ENCODE data around the gene LUM.
"Not testable (repeated sequence)": the region's sequence is repeated elsewhere in the genome, so short reads cannot be mapped to it uniquely, and the experiment has no call there.

Gene LUM

DNA sequence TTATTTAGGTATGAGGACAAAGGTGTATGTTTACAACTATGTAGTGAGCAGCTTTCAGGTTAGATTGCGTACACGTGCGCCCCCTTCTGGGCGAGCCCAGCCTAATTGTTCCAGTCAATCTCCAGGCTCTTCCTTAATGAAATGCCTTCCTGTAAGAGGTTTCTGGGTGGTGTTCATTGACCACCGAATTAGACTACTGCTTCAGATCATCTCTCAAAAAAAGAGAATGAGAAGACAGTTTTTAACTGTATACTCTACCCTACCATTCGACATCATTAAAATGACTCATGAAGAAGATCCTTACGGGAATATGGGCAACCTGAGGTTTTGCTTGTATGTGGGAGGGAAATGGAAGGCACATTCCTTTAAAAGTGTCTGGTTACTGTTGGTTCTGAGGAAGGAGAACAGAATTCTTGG is 2.1 kb downstream of the LUM start:
- DNase-seq, result no peak

DNA sequence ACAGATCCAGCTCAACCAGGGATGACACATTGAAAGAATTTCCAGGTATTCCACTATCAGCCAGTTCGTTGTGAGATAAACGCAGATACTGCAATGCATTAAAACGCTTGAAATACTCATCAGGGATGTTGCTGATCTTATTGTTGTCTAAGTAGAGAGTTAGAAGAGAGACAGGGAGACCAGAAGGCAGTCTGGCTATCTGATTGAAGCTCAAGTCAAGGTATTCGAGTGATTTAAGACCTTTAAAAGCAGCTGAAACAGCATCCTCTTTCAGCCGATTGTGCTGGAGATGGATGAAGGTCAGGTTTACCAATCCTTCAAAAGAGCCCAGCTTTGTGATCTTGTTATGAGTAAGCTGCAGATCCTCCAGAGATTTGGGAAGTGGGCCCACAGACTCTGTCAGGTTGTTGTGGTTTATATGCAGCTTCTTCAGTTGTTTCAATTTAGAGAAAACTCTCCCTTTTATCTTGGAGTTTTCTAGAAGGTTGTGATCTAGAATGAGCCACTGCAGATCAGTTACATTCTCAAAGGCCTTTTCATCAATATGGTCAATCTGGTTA is 3.0 kb downstream of the LUM start:
- no peak for DNase-seq

DNA sequence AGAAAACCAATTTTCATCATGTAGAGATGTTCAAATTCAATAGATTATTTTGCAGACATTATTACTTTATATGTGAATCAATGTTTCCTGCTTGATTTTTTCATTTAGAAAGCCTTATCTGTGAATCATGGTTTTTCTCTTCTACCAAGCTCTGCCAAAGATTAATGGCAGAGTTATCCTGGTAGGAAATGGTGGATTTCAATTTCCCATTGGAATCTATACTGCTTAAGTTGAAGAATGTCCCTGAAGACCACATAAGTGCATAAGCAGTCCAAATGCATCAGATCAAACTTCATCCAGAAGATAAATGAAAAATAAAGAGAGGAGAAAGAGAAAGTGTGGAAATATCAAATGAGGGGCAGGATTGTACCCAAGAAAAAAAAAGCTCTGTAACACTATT is 5.0 kb downstream of the LUM start:
- no peak for DNase-seq

DNA sequence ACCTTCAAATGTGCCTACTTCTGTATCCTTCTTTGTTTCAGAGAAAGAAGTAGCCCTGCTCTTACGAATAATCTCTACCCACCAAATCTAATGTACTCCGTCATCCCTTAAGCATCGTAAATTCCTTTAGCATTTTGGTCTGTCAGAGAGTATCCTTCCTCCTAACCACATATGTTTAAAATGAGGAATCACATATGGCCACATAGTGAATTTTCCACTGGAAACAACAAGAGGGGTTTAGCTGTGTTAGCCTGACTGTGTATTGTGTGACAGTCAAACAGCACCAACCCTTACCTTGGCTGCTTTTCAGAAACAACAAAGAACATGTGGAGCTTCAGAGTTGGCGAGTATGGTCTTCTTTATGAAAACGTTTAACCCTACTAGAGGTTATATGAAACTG is 5.5 kb downstream of the LUM start:
- no peak for DNase-seq

DNA sequence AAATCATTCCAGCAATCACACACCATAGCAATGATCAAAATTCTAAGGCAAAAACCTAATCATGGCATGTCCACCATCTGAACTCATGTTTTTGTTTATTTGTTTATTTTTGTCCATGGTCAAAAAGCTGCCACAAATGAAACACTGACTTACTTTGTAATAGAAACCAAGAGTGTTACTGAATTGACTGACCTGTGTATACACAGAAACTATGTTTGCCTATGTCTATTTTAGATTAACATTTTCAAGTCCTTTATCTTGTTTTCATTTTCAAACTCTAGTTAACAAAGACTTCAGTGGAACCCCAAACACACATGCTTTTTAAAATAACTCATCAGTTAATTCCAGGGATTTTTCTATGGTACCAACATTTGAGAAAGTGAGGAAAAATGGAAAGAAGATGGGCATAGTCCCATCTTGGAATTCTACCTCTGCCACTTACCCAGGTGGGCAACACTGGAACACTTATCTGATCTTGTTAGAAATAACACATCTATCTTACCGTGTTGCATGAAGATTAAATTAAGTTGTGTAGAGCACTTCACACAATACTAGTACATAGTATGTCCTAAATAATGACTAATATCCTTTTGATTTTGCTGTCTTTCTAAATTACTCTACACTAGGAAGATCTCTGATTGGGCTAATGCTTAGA is 6.4 kb downstream of the LUM start:
- no peak for DNase-seq

DNA sequence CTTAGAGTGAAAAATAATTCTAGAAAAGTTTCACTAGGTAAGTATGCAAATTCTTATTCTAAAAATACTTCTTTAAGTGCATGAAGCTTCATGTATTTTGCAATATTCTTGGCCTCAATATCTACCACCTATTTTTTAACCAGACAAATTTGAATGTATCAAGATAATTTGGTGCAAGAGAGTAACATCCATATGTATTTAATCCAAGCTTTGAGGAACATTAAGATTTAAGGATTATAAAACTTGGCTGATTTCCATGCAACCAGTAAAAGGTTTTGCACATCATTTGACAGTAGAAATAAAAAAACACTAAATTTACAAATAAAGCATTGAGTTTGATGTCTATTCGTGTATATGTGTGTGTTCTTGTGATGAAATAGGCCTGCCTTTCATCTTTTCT is 7.7 kb downstream of the LUM start:
- DNase-seq, result no peak

DNA sequence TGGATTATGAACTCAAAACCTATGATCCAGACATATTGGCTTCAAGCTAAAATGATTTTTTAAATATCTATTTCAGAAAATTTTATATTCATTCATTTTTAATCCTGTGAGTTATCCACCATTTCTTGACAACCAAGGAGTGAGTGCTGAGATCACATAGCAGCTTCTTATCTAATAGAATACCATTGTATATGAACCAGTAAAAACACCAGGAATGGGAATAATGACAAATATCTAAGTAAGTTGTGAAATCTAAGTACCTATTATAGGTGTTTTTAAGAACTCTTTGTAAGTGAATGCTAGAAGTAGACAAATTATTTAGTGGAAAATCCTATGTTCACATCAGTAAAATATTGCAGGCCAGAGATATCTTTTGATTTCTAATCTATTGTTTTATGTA is 8.2 kb downstream of the LUM start:
- no peak for DNase-seq

DNA sequence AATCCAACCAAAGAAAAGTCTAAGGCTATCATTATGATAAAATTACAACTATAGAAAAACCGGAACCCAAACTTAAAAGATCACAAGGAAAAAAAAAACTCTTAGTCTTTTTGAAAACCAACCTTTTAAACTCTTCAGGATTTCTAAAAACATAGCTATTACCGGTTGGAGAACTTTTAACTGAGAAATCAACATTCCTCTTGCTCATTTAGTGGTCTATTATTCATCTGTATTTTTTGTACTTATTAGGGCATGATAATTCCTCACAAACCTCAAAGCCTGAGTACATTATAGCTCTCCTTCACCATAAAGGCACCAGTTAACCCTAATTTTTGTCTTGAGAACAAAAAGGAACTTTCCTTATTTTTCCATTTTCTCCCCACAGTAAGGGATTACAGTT is 10.4 kb downstream of the LUM start:
- no peak for DNase-seq

DNA sequence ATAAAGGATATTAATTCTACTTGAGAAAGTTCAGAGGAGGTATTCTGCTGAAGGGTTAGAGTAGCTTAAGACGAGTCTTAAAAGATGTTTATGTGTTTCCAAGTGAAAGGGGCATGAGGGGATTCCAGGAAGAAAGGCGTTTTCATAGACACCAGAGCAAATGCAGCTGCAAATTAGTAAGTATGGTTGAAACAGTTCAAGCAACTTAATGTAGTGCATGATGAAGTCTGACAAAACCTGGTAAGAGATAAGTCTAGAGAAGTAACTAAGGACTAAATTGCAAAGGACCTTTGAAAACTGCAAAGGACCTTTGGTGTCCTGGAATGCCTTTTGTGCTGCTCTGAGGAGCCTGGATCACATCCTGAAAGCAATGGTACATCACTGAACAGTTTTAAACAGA is 11.5 kb downstream of the LUM start:
- no peak for DNase-seq

DNA sequence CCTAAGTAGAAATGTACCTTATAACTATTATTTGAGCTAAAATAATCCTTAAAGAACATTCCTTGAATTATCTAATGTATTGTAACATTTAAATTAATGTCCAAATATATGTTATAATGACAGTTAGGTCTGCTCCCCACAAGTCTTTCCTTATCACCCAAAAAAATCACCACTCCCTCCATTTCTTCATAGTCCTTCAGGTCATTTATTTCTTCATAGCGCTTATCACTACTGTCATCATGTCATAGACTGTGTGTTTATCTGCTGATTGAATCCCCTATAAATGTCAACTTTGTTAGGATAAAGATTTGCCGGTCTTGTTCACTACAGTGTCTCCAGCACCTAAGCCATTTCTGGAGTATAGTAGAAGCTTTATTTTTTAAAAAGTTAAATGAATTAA is 12.0 kb downstream of the LUM start:
- DNase-seq, result no peak

DNA sequence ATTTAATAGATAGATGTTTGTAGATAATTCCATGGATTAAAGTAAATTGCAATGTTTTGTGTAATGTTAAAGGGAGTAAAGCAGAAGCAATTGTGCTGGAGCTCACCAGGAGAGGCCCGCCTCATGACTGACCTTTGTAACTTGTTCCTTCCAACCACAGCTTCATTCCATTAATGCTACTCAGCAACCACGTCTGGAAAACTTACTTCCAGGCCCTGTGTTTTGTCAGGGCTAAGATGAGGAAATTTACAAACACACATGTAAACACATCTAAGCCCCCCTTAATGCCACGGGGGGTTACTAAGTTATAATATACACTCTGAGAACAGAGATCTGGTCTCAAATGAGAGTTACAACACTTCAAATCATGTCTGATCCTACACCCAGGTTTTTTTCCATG is 12.4 kb downstream of the LUM start:
- DNase-seq, result no peak

DNA sequence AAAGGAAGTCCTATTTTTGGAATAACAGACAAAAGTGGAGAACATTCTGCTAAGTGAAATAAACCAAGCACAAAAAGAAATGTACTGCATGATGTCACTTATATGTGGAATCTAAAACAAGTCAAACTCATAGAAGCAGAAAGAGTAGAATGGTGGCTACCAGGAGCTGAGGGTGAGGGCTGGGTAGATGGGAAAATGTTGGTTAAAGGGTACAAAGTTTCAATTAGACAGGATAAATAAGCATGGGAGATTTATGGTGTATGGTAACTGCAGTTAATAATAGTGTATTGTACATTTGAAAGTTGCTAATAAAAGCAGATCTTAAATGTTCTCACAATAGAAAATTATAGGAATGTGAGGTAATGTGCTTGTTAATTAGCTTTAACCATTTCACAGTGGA is 12.8 kb downstream of the LUM start:
- no peak for DNase-seq

DNA sequence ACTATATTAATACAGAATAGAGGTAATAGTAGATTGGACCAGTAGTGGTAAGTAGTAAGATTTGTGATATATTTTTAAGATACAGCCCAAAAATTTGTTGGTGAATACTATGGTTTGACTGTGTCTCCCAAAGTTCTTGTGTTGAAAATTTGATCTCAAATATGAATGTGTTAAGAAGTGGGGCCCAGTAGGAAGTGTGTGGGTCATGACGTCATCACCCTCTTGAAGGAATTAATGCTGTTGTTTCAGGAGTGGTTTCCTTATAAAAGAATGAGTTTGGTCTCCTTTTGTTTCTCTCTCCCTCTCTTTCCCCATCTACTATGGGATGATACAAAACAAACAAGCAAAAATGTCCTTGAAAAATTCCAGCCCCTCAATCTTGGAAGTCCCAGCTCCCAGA is 16.3 kb downstream of the LUM start:
- DNase-seq, result no peak

DNA sequence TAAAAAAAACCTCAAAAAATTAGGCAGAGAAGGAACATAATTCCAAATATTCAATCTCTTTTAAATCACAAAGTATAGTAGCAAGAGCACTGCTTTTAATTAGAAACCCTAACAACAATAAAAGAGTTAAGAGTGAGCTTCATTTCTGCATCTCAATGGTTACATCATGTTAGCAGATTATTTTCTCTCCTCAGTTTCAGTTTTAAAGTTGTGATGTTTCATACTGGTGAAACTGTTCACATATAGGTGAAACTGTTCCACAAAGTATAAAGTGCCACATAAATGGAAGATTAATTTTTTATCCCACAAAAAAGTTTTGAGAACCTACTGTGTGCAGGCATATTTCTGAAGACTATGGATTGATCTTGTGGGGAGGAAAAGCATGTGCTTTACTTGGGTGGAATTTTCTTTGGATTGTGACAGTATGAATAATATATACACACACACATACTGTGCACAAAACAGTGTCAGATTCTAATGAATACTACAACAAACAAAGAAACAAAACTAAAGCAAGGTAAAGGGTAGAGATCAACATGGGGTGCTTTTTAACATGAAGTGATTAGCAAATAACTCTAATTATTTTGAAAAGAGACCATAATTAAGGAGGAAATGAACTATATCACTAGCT is 17.1 kb downstream of the LUM start:
- no peak for DNase-seq

DNA sequence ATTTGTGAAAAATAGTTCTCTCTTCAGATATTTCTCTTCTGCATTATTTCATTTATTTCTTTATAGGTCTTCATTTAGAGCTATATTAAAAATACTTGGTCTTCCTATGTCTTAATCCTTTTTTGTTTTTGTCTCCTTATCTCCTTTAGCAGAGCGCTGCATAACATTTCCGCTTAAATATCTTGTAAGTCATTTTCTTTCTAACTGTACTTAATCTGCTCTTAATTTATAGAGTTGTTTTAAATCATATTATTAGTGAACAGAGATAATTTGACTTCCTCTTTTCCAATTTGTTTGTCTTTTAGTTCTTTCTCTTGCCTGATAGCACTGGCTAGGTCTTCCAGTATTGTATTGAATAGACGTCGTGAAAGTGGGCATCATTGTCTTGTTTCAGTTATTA is 18.0 kb downstream of the LUM start:
- no peak for DNase-seq

DNA sequence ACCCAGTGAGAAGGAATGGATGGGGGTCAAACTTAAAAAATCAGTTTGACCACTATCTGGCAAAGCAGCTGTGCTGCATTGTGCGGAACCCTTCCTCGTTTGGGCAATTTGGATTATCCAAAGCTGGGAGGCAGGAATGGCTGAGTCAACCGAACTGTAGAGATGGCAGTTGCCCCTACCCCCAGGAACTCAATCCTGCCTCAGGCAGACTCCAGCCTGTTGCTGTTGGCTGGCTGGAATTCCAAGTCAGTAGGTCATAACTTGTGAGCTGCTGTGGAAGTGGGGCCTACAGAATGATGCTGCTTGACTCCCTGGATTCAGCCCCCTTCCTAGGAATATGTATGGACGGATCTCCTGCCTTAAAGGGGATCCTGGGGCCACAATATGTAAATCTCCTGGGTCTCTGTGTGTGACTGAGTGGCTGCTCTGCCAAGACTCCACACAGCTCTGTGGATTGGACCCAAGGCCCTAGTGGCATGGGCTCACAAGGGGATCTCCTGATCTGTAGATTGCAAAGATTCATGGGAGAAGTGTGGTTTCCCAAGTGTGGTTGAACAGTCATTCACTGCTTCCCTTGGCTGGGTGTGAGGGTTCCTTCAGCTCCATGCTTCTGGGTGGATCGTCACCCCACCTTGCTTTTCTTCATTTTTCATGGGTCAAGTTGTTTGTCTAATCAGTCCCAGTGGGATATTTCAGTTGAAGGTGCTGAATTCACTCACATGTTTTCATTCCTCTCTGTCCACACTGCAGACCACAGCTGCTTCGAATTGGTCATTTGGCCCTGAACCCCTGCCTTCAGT is 19.2 kb downstream of the LUM start:
- DNase-seq, result no peak

DNA sequence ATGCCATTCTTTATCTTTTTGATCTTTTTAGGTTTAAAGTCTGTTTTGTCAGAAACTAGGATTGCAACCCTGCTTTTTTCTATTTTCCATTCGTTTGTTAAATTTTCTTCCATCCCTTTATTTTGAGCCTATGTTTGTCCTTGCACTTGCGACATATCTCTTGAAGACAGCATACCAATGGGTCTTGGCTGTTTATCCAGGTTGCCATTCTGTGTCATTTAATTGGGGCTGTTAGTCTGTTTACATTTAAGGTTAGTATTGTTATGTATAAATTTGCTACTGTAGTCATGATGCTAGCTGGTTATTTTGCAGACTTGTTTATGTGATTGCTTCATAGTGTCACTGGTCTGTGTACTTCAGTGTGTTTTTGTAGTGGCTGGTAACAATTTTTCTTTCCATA is 21.3 kb downstream of the LUM start:
- not testable (repeated sequence) for DNase-seq

DNA sequence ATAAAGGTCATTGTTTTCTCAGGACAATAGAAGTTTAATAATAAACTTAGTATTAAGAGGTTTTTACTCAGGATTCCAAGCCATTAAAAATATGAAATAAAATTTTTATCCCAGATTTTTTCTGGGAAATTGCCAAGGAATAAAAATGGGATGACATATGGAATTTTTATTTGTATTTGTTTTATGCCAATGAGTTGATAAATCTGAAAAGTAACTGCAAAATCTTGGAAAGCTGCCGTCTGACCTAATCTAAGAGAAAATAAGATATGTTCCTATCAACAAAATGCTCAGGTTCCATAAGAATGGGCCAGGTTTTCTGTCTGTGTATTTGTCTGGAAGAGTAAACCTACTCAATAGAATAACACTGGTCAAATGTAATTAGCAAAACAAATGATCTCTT is 31.3 kb downstream of the LUM start:
- DNase-seq, result no peak

DNA sequence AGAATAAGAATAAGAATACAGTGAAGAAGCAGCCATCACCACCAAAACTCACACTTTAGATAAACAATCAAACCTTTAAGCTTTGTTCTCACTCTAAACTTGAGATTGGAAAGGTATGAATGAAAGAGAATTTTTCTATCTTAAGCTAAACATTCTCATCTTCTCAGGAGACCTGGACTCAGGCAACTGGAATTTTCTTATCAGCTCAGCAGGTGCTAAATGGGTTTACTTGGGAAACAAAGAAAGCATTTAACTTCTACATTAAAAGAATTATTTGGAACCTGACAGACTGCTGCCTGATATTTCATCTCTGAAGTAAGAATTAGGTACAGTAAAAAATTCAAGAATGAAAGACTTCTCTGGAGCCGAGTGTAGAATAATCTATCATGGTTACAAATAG is 32.8 kb downstream of the LUM start:
- no peak for DNase-seq

DNA sequence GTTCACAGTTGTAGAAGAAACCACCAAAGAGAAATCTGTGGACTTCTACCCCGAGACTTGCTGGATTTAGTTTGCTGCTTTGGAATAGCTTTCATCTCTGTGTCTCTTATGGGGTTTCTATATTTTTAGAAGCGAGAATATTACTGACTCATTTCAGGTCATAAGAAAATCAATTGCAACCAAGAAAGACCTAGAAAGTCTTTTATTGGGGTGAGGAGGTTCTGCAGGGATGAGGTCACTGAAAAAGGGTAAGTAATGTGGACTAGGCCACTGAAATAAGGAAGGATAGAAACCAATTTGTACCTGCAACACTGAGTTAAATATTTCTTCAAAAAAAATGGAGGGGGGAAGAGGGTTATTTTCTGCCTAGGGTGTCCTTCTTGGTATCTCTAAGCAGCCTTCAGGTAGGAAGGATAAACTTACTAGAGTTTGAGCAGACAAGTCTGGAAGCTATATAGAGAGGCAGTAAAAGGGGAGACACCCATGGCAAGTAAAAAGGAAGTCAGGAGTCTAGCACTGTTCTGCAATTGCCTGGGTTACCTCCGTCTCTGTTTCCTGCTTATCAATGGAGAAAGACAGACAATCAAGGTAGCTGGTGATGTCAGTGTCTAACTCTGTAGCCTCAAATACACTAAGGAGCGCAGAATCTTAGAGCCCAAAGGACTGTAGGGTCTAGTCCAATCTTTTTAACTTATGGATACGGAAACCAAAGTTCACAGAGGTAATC is 33.9 kb downstream of the LUM start:
- DNase-seq, result no peak

DNA sequence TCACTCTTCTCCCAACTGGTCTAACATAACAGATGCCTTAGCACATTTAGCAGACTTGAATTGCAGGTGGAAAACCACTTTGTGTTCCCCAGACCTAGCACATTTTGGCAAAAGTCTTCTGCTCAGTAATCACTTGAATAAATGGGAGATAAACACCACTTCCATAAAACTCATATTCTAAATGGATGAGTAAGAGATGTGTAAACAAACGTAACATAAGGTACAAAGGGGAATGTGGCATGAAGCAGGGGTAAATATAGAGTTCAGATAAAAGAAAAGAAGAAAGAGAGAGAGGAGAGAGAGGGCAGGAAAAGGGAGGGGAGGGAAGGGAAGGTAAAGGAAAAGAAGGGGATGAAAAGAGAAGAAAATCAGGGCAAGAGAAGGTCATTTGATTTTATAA is 36.4 kb downstream of the LUM start:
- no peak for DNase-seq

DNA sequence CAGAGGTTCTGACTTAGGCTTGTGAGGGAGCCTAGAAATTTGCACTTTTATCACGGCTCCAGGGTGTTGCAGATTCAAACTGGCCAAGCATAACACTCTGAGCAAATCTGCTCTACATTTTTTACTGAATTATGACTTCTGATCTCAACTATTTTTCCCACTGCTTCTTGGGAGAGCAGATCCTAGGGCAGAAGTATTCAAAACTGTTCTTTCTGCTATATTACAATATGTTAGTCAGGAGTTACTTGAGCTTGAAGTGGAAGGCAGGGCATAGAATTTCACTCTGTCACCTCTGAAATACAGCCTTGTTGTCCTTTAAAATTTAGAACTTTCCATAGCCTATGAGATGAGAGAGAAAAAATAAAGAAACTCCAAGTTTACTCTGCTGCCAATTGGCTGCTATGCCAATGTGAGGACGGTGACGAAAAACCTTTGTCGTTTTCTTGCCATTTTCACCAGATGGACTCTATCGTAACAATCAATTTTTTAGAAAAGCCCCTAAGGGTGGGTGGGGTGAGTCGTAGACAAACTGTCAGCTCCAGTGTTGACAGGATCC is 37.1 kb downstream of the LUM start:
- DNase-seq, result no peak

DNA sequence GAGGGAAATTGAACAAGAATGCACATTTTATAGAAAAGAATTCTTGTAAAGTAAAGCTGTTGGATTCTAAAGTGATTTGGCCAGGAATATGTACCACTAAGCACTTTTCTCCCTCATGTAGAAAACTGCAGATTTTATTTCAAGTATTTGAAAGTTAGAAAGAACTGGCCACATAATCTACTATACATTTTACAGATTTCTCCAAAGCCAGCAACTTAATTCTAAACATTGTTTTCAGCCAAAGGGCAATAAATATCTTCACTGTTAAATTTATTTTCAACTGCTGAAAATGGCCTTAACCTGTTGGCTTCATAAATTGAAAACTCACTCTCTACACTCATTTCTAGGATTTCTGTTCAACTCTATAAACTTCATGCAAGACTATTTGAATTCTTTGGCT is 37.9 kb downstream of the LUM start:
- DNase-seq, result no peak

All from effector CD8-positive, alpha-beta T cell (primary cell).